ENCODE data around the gene USP54.

USP54 gene

DNA sequence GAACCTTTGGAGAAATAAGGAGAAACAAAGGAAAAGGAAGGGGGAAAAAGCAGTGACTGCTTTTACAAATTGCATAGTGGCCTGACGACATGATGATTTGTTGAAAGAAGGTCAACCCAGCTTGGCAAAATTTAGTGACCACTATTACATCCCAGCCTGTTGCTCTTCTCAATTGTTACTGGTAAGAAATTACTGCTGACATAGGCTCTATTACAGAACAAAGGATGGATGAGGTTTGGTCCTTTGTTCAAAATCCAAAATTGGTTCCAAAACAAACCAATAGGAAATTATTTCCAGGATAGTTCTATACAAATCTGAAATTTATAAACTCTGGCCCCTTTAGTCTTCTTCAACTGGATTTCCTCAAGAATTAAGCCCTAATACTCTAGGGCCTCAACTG, 39.6 kb downstream of the USP54 start:
- no peak for DNase-seq
- in situ Hi-C loops (cut with HindIII; ENCODE audit: low pct_ligation_motif_present, low pct_unique_long_range_greater_than_20kb, low sequenced_read_pairs) = no loop called here

DNA sequence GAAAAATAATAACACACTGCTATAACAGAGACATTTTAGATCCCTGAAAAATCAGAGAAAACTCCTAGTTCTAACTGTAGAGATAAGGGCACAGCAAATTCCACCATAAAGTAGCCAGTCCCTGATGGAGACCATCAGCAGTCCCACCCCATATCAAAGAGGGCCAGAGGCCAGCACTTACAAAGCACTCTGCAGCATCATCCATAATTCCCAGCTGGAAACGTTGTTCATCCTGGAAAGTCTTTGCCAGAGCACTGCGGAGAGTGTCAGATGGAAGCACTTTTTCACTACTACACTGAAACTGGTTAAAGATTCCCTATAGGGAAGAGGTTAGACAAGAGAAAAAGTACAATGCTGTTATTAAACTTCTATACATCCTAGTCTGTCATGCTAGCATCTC, 45.8 kb downstream of the USP54 start:
- in situ Hi-C loops (cut with HindIII; ENCODE audit: low pct_ligation_motif_present, low pct_unique_long_range_greater_than_20kb, low sequenced_read_pairs) = no loop called here
- no peak for DNase-seq

DNA sequence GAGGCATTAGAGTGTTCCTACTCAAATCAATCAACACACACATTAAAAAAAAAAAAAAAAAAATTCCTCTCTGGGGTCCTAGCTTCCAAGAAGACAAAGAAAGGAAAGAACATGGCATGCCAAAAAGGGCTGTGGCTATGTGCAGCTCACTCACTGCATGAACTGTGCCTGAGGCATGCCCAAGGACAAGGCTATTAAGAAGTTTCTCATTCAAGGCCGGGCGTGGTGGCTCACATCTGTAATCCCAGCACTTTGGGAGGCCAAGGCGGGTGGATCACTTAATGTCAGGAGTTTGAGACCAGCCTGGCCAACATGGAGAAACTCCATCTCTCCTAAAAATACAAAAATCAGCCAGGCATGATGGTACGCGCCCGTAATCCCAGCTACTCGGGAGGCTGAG, 53.4 kb downstream of the USP54 start:
- DNase-seq = no peak
- in situ Hi-C loops (cut with HindIII; ENCODE audit: low pct_ligation_motif_present, low pct_unique_long_range_greater_than_20kb, low sequenced_read_pairs) = no loop called here

DNA sequence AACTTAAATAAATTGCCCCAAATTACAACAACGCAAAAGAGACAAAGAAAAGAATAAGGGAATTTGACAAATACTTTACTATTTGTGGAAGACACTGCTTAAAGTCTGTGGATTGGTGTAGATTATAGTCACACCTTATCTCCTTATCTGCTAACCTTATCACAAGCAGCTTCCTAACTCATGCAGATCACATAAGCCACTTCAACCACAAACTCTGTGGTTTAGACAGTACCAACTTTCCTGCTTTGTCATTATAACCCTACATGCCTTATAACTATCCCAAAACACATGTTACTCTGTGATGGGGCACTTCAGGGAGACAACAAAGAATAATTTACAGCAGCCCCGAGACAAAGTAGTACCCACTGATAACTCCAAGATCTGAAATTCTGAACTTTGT, 53.9 kb downstream of the USP54 start:
- no peak for DNase-seq
- in situ Hi-C loops (cut with HindIII; ENCODE audit: low pct_ligation_motif_present, low pct_unique_long_range_greater_than_20kb, low sequenced_read_pairs) = no loop called here

- no peak for DNase-seq
- in situ Hi-C loops (cut with HindIII; ENCODE audit: low pct_ligation_motif_present, low pct_unique_long_range_greater_than_20kb, low sequenced_read_pairs) = no loop called here
These were observed 56.3 kb downstream of the USP54 start for GRCh38 chr10:73534857-73535256.

DNA sequence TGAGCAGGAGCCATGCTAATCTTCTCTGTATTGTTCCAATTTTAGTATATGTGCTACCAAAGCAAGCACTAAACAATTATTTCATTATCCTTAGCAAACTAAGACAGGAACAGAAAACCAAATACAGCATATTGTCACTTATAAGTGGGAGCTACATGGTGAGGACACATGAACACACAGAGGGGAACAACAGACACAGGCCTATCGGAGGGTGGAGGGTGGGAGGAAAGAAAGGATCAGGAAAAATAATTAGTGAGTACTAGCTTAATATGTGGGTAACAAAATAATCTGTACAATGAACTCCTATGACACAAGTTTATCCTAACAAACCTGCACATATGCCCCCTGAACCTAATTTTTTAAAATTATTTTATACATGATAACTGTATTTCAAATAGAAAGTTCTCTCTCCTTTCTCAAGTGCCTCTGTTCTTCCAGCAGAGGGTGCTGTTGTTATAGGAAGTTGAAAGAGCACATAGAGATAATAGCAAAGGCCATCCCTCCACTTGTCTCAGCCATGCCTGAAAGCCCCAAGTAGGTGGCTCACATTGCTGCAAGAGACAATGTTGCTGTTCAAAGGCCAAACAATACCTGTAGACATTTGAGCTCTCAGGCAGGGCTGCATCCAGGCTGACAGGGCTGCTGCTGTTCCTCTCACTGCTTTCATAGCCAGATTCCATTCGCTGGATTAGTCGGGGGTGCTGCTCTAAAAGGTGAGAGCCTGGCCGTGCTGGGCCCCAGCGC, 61.9 kb downstream of the USP54 start:
- DNase-seq = peak; percentile 84
- in situ Hi-C loops (cut with HindIII; ENCODE audit: low pct_ligation_motif_present, low pct_unique_long_range_greater_than_20kb, low sequenced_read_pairs) = no loop called here

- no peak for DNase-seq
- in situ Hi-C loops (cut with HindIII; ENCODE audit: low pct_ligation_motif_present, low pct_unique_long_range_greater_than_20kb, low sequenced_read_pairs) = no loop called here
These were observed 68.9 kb downstream of the USP54 start for GRCh38 chr10:73522263-73522662.

GRCh38 chr10:73519336-73519735, 71.8 kb downstream of the USP54 start:
- in situ Hi-C loops (cut with HindIII; ENCODE audit: low pct_ligation_motif_present, low pct_unique_long_range_greater_than_20kb, low sequenced_read_pairs) = no loop called here
- no peak for DNase-seq

GRCh38 chr10:73517166-73517888, 73.8 kb downstream of the USP54 start:
- in situ Hi-C loops (cut with HindIII; ENCODE audit: low pct_ligation_motif_present, low pct_unique_long_range_greater_than_20kb, low sequenced_read_pairs) = no loop called here
- DNase-seq = no peak

DNA sequence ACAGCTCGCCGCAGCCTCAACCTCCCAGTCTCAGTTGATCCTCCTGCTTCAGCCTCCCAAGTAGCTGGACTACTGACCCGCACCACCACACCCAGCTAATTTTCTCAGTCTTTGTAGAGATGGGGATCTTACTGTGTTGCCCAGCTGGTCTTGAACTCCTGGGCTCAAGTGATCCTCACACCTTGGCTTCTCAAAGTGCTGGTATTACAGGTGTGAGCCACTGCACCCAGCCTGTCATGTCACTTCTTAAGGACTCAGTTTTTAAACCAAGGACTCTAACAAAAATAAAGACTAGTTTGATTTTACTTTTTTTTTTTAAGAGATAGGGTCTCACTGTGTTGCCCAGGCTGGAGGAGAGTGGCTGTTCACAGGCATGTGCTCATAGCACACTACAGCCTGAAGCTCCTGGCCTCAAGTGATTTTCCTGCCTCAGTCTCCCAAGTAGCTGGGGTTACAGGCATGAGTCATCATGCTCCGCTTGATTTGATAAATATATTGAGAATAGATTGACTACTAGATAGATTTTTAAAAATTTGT, 78.9 kb downstream of the USP54 start:
- in situ Hi-C loops (cut with HindIII; ENCODE audit: low pct_ligation_motif_present, low pct_unique_long_range_greater_than_20kb, low sequenced_read_pairs) = no loop called here
- no peak for DNase-seq

DNA sequence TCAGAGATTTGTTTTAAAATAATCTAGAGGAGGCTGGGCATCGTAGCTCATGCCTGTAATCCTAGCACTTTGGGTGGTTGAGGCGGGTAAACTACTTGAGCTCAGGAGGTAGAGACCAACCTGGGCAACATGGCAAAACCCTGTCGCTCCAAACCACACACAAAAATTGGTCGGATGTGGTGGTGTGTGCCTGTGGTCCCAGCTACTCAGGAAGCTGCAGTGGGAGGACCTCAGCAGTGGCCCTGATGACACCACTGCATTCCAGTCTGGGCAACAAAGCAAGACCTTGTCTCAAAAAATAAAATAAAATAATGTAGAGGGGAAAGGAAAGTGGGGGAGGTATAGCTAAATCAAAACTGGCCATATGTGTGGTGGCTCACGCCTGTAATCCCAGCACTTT, 81.4 kb downstream of the USP54 start:
- DNase-seq = no peak
- in situ Hi-C loops (cut with HindIII; ENCODE audit: low pct_ligation_motif_present, low pct_unique_long_range_greater_than_20kb, low sequenced_read_pairs) = no loop called here

DNA sequence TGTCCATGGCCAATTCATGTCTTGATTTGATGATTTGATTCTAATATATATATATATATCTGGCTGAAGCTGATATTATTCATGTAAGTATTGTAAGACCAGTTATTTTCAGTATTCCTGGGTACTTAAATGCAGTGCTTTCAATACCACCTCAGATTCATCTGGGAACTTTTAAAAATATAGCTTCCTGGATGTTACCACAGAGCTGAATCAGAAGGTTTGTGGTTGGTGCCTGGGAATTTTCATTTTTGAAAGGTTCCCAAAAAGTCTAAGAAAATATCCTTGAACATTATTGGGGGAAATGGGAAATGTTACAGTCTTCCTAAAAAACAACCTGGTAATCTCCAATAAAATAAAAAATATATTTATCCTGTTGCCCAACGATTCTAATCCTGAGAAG, 84.7 kb downstream of the USP54 start:
- in situ Hi-C loops (cut with HindIII; ENCODE audit: low pct_ligation_motif_present, low pct_unique_long_range_greater_than_20kb, low sequenced_read_pairs) = no loop called here
- no peak for DNase-seq

DNA sequence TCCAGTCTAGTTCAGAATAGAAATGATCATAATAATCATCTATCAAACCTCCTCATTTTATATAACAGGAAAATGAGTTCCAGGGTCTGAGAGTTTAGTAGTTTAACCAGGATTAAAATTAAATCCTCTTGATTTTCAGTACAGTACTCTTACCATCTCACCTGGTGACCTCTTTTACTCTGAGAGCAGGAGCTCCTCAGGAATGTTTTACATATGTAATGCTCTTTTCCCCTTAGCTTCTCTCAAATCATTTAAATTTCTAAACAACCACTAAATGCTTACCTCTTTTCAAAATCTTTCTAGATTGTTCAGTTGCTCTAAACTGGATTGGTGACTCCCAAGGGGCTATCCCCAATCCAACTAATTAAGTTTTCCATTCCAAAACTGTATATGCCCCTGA, 85.1 kb downstream of the USP54 start:
- in situ Hi-C loops (cut with HindIII; ENCODE audit: low pct_ligation_motif_present, low pct_unique_long_range_greater_than_20kb, low sequenced_read_pairs) = no loop called here
- DNase-seq = no peak

GRCh38 chr10:73503037-73503436, 88.1 kb downstream of the USP54 start:
- DNase-seq = no peak
- in situ Hi-C loops (cut with HindIII; ENCODE audit: low pct_ligation_motif_present, low pct_unique_long_range_greater_than_20kb, low sequenced_read_pairs) = no loop called here

DNA sequence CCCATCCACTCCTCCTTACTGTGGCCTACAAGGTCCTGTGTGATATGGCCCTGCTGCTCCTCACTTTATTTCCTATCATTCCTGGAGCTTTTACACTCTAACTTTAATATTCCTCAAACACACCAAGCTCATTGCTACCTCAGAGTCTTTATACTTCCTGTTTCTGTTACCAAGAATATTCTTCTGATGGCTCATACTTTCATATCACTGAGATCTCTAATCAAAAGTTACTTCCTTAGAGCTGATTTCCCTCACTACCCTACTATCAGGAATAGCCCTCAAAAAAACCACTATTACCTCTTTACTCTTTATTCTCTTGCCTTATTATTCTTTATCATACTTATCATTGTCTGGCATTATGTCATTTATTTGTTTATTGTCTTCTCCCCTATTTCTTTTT, 89.5 kb downstream of the USP54 start:
- in situ Hi-C loops (cut with HindIII; ENCODE audit: low pct_ligation_motif_present, low pct_unique_long_range_greater_than_20kb, low sequenced_read_pairs) = no loop called here
- no peak for DNase-seq

- DNase-seq = no peak
- in situ Hi-C loops (cut with HindIII; ENCODE audit: low pct_ligation_motif_present, low pct_unique_long_range_greater_than_20kb, low sequenced_read_pairs) = no loop called here
These were observed 93.5 kb downstream of the USP54 start for GRCh38 chr10:73497623-73498022.

DNA sequence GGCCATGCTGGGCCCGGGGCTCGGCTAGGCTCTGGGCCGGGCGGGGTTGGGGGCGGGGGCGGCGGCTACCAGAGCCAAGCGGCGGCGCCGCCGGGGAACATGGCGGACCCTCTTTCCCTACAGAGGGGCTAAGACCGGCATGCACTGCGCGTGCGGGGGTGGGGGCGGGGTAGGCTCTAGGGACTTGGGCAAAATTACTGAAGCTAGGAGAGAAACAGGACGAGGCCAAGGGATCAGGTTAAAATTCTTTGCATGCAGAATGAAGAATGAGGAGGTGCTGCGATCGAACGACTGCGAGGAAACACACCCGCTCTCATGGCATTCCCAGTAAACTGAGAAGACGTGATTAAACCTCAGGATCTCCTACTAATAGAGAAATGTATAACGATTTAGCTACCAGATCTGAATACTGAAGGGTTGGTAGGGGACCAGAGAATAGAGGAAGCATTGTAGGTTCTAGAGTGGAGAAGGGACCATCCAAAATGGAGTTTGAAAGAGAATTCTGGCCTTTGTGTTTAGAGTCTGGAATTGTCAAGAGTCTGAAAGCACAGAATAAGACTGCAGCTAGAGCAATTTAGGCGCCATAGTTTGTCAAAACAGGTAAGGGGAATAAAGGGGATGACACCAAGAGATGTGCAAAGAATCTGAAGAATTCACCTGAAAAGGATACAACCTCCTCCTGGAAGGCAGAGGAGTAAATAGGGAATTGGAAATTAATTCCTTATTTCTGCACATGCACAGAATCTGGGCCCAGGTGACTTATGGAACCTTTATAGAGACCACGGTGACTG, 95.1 kb downstream of the USP54 start, which contains the start of gene PPP3CB:
Gene PPP3CB (minus strand): TSS at position 141 of the 791 bp plus-strand sequence. CDS start 135 bp downstream, at position 6.
- in situ Hi-C loops (cut with HindIII; ENCODE audit: low pct_ligation_motif_present, low pct_unique_long_range_greater_than_20kb, low sequenced_read_pairs) = no loop called here
- DNase-seq = peak; percentile 97

GRCh38 chr10:73495226-73495883, 95.8 kb downstream of the USP54 start:
- in situ Hi-C loops (cut with HindIII; ENCODE audit: low pct_ligation_motif_present, low pct_unique_long_range_greater_than_20kb, low sequenced_read_pairs) = no loop called here
- peak; percentile 95 for DNase-seq

DNA sequence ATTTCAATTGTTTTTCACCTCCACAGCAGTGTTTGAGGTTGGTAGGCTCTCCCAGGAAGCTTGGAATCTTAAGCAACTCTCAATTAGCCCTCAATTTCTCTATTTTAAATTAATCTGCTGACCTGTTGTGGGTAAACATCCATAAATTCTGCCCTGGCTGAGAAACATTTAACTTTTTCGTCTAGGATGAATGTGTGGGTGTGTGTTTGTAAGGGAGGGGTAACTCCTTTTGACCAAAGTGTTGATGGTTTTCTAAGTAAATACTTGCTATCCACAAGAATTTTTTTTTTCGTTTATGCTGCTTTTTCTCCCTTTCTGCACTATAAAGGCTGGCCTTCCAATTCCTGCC, 96.3 kb downstream of the USP54 start:
- in situ Hi-C loops (cut with HindIII; ENCODE audit: low pct_ligation_motif_present, low pct_unique_long_range_greater_than_20kb, low sequenced_read_pairs) = no loop called here
- peak; percentile 25 for DNase-seq
